ENCODE results near the gene MON1B. TPM values are rescaled to one million over a fixed set of nuclear protein-coding genes. Genes with fewer than 3 reads are reported as not detected.
A peak's percentile ranks its signal among the peaks of the same experiment; 100 is the strongest.

MON1B gene
- total and polyA plus RNA-seq, 2 of the 13 experiments (the other 11 are each of a cell fraction or from before 2014, with no cell fraction given), result 13.4 to 15.6 TPM

- TF ChIP-seq NFIB (CRISPR knock-in tag; IDR thresholded peaks at IDR 0.05; ENCODE audit: borderline replicate concordance), result no peak
- no peak for TF ChIP-seq ZNF18 (CRISPR knock-in tag; IDR thresholded peaks at IDR 0.05; ENCODE audit: insufficient replicate concordance)
- TF ChIP-seq ZNF180 (CRISPR knock-in tag; IDR thresholded peaks at IDR 0.05; ENCODE audit: borderline replicate concordance, low read depth), result no peak
- no peak for TF ChIP-seq HHEX (CRISPR knock-in tag; IDR thresholded peaks at IDR 0.05)
- TF ChIP-seq TAF15 (IDR thresholded peaks at IDR 0.05; ENCODE audit: low read depth, low read length, poor library complexity, severe bottlenecking), result no peak
- no peak for TF ChIP-seq ZBTB10 (CRISPR knock-in tag; IDR thresholded peaks at IDR 0.05; ENCODE audit: borderline replicate concordance)
- peak; percentile 81 for TF ChIP-seq HBP1 (CRISPR knock-in tag; IDR thresholded peaks at IDR 0.05; ENCODE audit: low read depth)
- no peak for TF ChIP-seq PHF5A (CRISPR knock-in tag; IDR thresholded peaks at IDR 0.05; ENCODE audit: low read depth, unreplicated experiment)
- TF ChIP-seq IRF2 (CRISPR knock-in tag; IDR thresholded peaks at IDR 0.05), result peak; percentile 93
- no peak for TF ChIP-seq CHD4 (IDR thresholded peaks at IDR 0.05; ENCODE audit: borderline replicate concordance, low read length)
- TF ChIP-seq ATAD3A (CRISPR knock-in tag; IDR thresholded peaks at IDR 0.05), result no peak
- TF ChIP-seq ZBTB8A (CRISPR knock-in tag; IDR thresholded peaks at IDR 0.05; ENCODE audit: borderline replicate concordance, low read depth), result no peak
- TF ChIP-seq U2AF2 (IDR thresholded peaks at IDR 0.05; ENCODE audit: low read depth, low read length), result no peak
- 0 out of 2 replicates have a peak, but pooled peaks have one; percentile 53 for TF ChIP-seq TIGD3 (CRISPR knock-in tag; IDR thresholded peaks at IDR 0.05; ENCODE audit: borderline replicate concordance)
- no peak for TF ChIP-seq ZNF326 (CRISPR knock-in tag; IDR thresholded peaks at IDR 0.05; ENCODE audit: borderline replicate concordance)
- TF ChIP-seq SP5 (CRISPR knock-in tag; IDR thresholded peaks at IDR 0.05; ENCODE audit: borderline replicate concordance, low read depth), result no peak
- TF ChIP-seq ZNF431 (CRISPR knock-in tag; IDR thresholded peaks at IDR 0.05; ENCODE audit: borderline replicate concordance, low read depth), result no peak
- no peak for TF ChIP-seq HDAC2 (CRISPR knock-in tag; IDR thresholded peaks at IDR 0.05)
- no peak for TF ChIP-seq GLI4 (CRISPR knock-in tag; IDR thresholded peaks at IDR 0.05; ENCODE audit: borderline replicate concordance)
- peak; percentile 84; the same call in 1 of the 2 replicates for TF ChIP-seq NFKB2 (CRISPR knock-in tag; IDR thresholded peaks at IDR 0.05; ENCODE audit: borderline replicate concordance)
- TF ChIP-seq KDM2A (CRISPR knock-in tag; IDR thresholded peaks at IDR 0.05; ENCODE audit: borderline replicate concordance, low read depth), result peak; percentile 98
- TF ChIP-seq PBX2 (CRISPR knock-in tag; IDR thresholded peaks at IDR 0.05), result 0 out of 2 replicates have a peak, but pooled peaks have one; percentile 16
Measured at GRCh38 chr16:77236063-77236511, 45.1 kb downstream of the MON1B start (continued).
